OCI-LY3 (cell line): ENCODE results near the gene CNTN1.

ENCODE experiments used
- H2AFZ ChIP-seq: fragments of 200-600, 300-600 bp; shearing (Covaris generic); 2 replicates; pipeline ENCODE4 v1.6.0; 2014; ENCODE audit warnings: antibody characterized with exemption, low read depth, low read length
- H3K27ac ChIP-seq: fragments of 200-600, 300-600 bp; sonication (generic); 2 replicates; pipeline ENCODE4 v1.5.1; 2014; ENCODE audit warnings: mild to moderate bottlenecking, low read length, moderate library complexity, mixed read lengths
- H3K27me3 ChIP-seq: fragments of 200-600, 300-600 bp; sonication (generic); 2 replicates; pipeline ENCODE4 v1.6.1; 2014; ENCODE audit warnings: low read depth, low read length, mixed read lengths
- H3K36me3 ChIP-seq: fragments of 200-600, 300-600 bp; sonication (generic); replicated peaks from 2 replicates; pipeline ENCODE3; 2014; ENCODE audit warnings: low read depth, low read length, mixed read lengths
- H3K4me1 ChIP-seq: fragments of 300-600, 200-600 bp; sonication (generic); 2 replicates; pipeline ENCODE4 v1.6.1; 2014; ENCODE audit warnings: low read length, mixed read lengths
- H3K4me2 ChIP-seq: fragments of 200-600, 300-600 bp; sonication (generic); 2 replicates; pipeline ENCODE4 v1.6.1; 2014; ENCODE audit warnings: low read length, mixed read lengths
- H3K4me3 ChIP-seq: fragments of 300-600, 200-600 bp; sonication (generic); 2 replicates; pipeline ENCODE4 v1.5.1; 2014; ENCODE audit warnings: antibody characterized with exemption, mild to moderate bottlenecking, low read length, moderate library complexity
- H3K79me2 ChIP-seq: fragments of 300-600, 200-600 bp; shearing (Covaris generic); 2 replicates; pipeline ENCODE4 v1.6.1; 2014; ENCODE audit warnings: mild to moderate bottlenecking, low read length, mixed read lengths
- H3K9ac ChIP-seq: fragments of 300-600, 200-600 bp; shearing (Covaris generic); 2 replicates; pipeline ENCODE4 v1.6.0; 2014; ENCODE audit warnings: mild to moderate bottlenecking, low read length, moderate library complexity
- H3K9me3 ChIP-seq: fragments of 200-600, 300-600 bp; shearing (Covaris generic); 2 replicates; pipeline ENCODE4 v1.6.1; 2014; ENCODE audit warnings: low read length, mixed read lengths; ENCODE audit not compliant: insufficient read depth
- H4K20me1 ChIP-seq: fragments of 200-600, 300-600 bp; sonication (generic); 2 replicates; pipeline ENCODE4 v1.6.1; 2016; ENCODE audit warnings: low read length, mixed read lengths; ENCODE audit not compliant: insufficient read depth
- EZH2phosphoT487 ChIP-seq: fragments of 200-600 bp; shearing (Covaris generic); IDR thresholded peaks from 2 replicates; pipeline ENCODE4 v1.6.1; 2018; ENCODE audit warnings: antibody characterized with exemption, mixed run types, low read depth
- TF ChIP-seq, protein P1 (sequence below): fragments of 200-600, 300-600 bp; sonication (generic); IDR thresholded peaks from 2 replicates; pipeline ENCODE4 v1.5.1; 2014; ENCODE audit warnings: antibody characterized with exemption, low read length, low read depth

Gene CNTN1

DNA sequence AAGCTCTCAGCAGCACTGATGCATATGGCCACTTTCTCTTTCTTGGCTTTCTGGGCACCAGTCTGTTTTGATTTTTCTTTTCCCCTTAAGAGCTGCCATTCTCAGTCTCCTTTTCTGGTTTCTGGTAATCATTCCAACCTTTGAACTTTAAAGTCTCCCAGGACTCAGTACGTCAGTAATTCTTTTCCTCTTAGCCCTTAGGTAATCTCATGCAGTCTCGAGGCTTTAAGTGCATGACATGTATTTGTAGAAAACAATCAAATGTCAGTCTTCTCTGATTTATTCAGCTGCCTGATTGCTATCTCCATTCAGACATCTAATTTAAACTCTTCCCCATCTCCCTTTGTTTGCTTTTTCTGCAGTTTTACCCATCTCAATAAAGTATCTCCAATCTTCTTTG is 356.8 kb downstream of the CNTN1 start:
- TF ChIP-seq EZH2phosphoT487 = no peak
- TF ChIP-seq, protein P1, sequence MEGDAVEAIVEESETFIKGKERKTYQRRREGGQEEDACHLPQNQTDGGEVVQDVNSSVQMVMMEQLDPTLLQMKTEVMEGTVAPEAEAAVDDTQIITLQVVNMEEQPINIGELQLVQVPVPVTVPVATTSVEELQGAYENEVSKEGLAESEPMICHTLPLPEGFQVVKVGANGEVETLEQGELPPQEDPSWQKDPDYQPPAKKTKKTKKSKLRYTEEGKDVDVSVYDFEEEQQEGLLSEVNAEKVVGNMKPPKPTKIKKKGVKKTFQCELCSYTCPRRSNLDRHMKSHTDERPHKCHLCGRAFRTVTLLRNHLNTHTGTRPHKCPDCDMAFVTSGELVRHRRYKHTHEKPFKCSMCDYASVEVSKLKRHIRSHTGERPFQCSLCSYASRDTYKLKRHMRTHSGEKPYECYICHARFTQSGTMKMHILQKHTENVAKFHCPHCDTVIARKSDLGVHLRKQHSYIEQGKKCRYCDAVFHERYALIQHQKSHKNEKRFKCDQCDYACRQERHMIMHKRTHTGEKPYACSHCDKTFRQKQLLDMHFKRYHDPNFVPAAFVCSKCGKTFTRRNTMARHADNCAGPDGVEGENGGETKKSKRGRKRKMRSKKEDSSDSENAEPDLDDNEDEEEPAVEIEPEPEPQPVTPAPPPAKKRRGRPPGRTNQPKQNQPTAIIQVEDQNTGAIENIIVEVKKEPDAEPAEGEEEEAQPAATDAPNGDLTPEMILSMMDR = no peak
- H3K9me3 ChIP-seq = no peaks in the 10 kb centered on the region
- no peak overlapping the region for H3K4me2 ChIP-seq
- H4K20me1 ChIP-seq = no peaks in the 10 kb centered on the region
- H2AFZ ChIP-seq = no peak overlapping the region
- no peak overlapping the region for H3K9ac ChIP-seq
- H3K4me1 ChIP-seq = no peaks in the 10 kb centered on the region
- no peaks in the 10 kb centered on the region for H3K36me3 ChIP-seq
- no peaks in the 10 kb centered on the region for H3K27me3 ChIP-seq
- H3K79me2 ChIP-seq = no peaks in the 10 kb centered on the region
- H3K4me3 ChIP-seq = no peak overlapping the region
- no peak overlapping the region for H3K27ac ChIP-seq

DNA sequence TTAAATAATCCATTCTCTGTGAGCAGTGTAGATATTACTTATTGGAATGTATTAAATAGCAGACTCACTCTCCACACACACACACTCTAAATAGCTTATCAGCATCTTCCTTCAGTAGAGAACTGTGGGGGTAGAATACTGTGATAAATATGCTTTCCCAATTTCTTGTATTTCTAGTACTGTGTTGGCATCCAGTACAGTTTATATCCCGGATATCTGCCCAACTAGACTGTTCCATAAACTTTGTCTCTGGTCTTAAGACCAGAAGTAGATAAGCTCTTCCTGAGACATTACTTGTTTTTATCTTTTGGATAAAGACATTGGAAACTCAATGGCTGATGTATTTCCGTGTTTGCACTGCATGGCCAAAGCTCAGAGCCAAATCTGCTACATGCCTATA is 359.7 kb downstream of the CNTN1 start:
- Histone ChIP-seq H3K27me3 (no peaks in the 10 kb centered on the region), H3K4me3 (no peak overlapping the region), H3K9me3 (no peaks in the 10 kb centered on the region), H3K79me2 (no peaks in the 10 kb centered on the region), H3K4me1 (no peaks in the 10 kb centered on the region), H3K4me2 (no peak overlapping the region), H2AFZ (no peak overlapping the region), H3K27ac (no peak overlapping the region), H3K9ac (no peak overlapping the region), H3K36me3 (no peaks in the 10 kb centered on the region), H4K20me1 (no peaks in the 10 kb centered on the region)
- no peak for TF ChIP-seq EZH2phosphoT487
- TF ChIP-seq, protein P1 = no peak

DNA sequence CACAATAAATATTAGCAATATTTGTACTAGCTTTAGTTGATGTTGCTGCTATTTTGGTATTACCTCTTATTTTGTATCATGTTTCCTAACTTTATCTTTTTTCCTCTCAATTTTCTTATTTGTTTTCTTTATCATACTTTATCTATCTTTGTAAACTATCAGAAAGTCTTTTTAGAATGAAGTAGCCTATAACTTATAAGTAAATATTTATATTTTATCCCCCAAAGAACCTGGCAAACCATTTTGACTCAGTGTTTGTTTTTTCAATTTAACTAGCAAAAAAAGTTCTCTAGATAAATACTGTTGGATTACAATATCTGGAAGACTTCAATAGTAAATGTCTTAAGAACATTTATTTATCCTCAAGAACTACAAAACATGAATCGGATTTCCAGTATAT is 360.2 kb downstream of the CNTN1 start:
- Histone ChIP-seq H2AFZ (no peak overlapping the region), H3K27me3 (no peaks in the 10 kb centered on the region), H3K4me1 (no peaks in the 10 kb centered on the region), H3K9ac (no peak overlapping the region), H3K36me3 (no peaks in the 10 kb centered on the region), H3K4me3 (no peak overlapping the region), H3K79me2 (no peaks in the 10 kb centered on the region), H3K9me3 (no peaks in the 10 kb centered on the region), H3K4me2 (no peak overlapping the region), H4K20me1 (no peaks in the 10 kb centered on the region), H3K27ac (no peak overlapping the region)
- no peak for TF ChIP-seq EZH2phosphoT487
- TF ChIP-seq, protein P1 = no peak

DNA sequence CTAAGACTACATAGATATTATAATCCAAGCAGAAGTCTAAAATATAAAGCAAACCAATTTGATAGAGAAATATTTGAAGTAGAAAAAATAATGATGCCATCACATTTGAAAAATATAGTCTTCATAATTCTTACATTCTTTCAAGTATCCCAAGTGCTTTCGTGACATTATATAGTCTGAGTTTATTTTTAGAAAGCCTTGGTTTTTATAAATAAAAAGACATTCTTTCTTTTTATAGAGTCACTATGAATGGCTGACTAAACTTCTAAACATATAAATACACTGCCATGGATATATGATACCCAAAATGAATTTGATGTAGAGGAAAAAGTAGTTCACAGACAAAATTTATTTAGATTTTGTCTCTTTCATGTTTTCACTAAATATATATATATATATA is 360.8 kb downstream of the CNTN1 start:
- no peaks in the 10 kb centered on the region for H4K20me1 ChIP-seq
- H3K27ac ChIP-seq = no peak overlapping the region
- no peak overlapping the region for H2AFZ ChIP-seq
- TF ChIP-seq, protein P1 = no peak
- H3K27me3 ChIP-seq = no peaks in the 10 kb centered on the region
- H3K36me3 ChIP-seq = no peaks in the 10 kb centered on the region
- no peak overlapping the region for H3K4me3 ChIP-seq
- H3K9me3 ChIP-seq = no peaks in the 10 kb centered on the region
- H3K79me2 ChIP-seq = no peaks in the 10 kb centered on the region
- no peak overlapping the region for H3K4me2 ChIP-seq
- H3K4me1 ChIP-seq = no peaks in the 10 kb centered on the region
- H3K9ac ChIP-seq = no peak overlapping the region
